Fibroblast of villous mesenchyme (primary cell): Measurements from ENCODE around the gene MYO16. TPM values are rescaled to one million over a fixed set of nuclear protein-coding genes. Genes with fewer than 3 reads are reported as not detected.

Experiments used
- DNase-seq: peaks from one replicate; pipeline ENCODE4 v3.0.0-alpha.2; 2010; ENCODE audit warnings: low read depth
- H3K4me3 ChIP-seq: 2 replicates; pipeline ENCODE4 v1.5.1; 2011; ENCODE audit warnings: low read depth, mild to moderate bottlenecking, low read length
- CTCF ChIP-seq: IDR thresholded peaks from 2 replicates; pipeline ENCODE4 v1.5.1; 2012; ENCODE audit warnings: low read depth, mild to moderate bottlenecking, low read length; ENCODE audit not compliant: insufficient read depth
- total RNA-seq: library from RNA; depleted of rRNA; stranded (reverse); fragments of >200 nt; gene quantifications from 2 replicates; pipeline ENCODE4 v1.2.3, GENCODE V29; 2012

Gene MYO16
- total RNA-seq, 1 donor, result 0.86 TPM

- H3K4me3 ChIP-seq, result no peak overlapping the region
- no peak for TF ChIP-seq CTCF
- no peak for DNase-seq
Observed at GRCh38 chr13:109058087-109058486, 428.7 kb downstream of the MYO16 start.

- DNase-seq, result no peak
- H3K4me3 ChIP-seq, result no peak overlapping the region
- TF ChIP-seq CTCF, result no peak
Observed at GRCh38 chr13:109072505-109072904, 443.1 kb downstream of the MYO16 start.

- DNase-seq, result no peak
- no peak overlapping the region for H3K4me3 ChIP-seq
- no peak for TF ChIP-seq CTCF
Observed at GRCh38 chr13:109074436-109074835, 445.0 kb downstream of the MYO16 start.

GRCh38 chr13:109074853-109075252 lies 445.4 kb downstream of the MYO16 start:
- no peak for DNase-seq
- H3K4me3 ChIP-seq, result no peak overlapping the region
- no peak for TF ChIP-seq CTCF

GRCh38 chr13:109087916-109088623 lies 458.7 kb downstream of the MYO16 start:
- no peak overlapping the region for H3K4me3 ChIP-seq
- no peak for TF ChIP-seq CTCF
- DNase-seq, result no peak

- H3K4me3 ChIP-seq, result no peak overlapping the region
- DNase-seq, result no peak
- no peak for TF ChIP-seq CTCF
Observed at GRCh38 chr13:109088624-109088917, 459.2 kb downstream of the MYO16 start.

- no peak for TF ChIP-seq CTCF
- no peak for DNase-seq
- no peak overlapping the region for H3K4me3 ChIP-seq
Observed at GRCh38 chr13:109090796-109091195, 461.4 kb downstream of the MYO16 start.
